Measurements from ENCODE around the gene VAMP5. TPM values are rescaled to one million over a fixed set of nuclear protein-coding genes. Genes with fewer than 3 reads are reported as not detected.

VAMP5 gene
- total and polyA plus RNA-seq, 2 of the 8 experiments (the other 6 are each of a cell fraction or from before 2014, with no cell fraction given) = 4.7 to 14.2 TPM

DNA sequence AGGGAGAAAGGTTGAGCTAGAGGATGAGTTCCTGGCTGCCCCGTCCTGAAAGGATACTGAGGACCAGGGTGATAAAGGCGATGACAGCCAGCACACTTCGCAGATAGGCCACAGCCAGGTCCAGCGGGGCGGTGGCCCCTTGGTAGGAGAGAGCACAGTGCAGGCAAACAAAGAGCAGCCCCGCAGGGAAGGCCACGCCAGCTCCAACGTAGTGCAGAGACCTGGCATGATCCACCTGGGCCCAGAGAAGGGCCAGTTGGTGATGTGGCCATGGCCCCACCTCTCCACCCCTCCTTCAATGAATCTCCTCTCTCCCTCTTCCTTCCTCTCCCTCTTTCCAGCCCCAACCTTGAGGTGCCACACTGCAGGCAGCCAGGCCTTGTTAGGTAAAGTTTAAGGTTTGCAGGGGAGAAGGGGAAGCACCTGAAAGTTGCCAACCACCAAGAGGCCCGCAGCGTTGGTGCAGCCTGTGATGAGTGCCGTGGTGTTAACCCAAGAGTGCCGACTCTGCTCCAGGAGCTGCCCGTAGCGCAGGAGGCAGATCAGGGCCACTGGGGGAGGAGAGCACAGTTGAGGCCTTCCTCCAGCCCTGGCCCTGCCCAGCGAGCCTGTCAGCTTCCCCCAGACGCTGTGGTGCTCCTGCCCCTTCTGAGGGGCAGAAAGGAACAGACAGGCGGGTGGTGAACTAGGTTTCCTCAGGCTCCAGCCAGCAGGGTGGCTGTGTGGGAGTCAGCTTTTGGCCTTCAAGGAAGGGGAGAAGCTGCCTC lies 15.4 kb downstream of the VAMP5 start:
- CTCF ChIA-PET (ENCODE audit: partially characterized antibody) = interaction anchor here (0.9 to 1.5 kb wide), 4 partner anchors 9 to 27 kb away, joined by 3 to 5 read pairs (median 4); partner anchors contain the start of gene VAMP5

More for the DNA sequence above, 15.4 kb downstream of the VAMP5 start:
- no peak overlapping the region for H3K4me3 ChIP-seq (ENCODE audit: extremely low read depth in 1 of 4, insufficient read depth in 2 of 4, low read depth in 3 of 4, low read length in 4 of 4)
- no peak overlapping the region for H2BK5ac ChIP-seq (ENCODE audit: low read depth, low read length)
- H3K9me3 ChIP-seq (ENCODE audit: insufficient read depth in 2 of 2, low read depth in 1 of 2, low read length in 1 of 2) = no peaks in the 10 kb centered on the region
- no peak overlapping the region for H2BK12ac ChIP-seq (ENCODE audit: low read depth, low read length)
- no peak overlapping the region for H2AK5ac ChIP-seq (ENCODE audit: low read depth, low read length)
- peaks cover 2 to 9% of the 10 kb centered on the region in 2 experiments for H4K20me1 ChIP-seq (replicated peaks in 1 of 2; ENCODE audit: control insufficient read depth in 1 of 2, insufficient read depth in 2 of 2, low read length in 2 of 2)
- no peak overlapping the region for H3K14ac ChIP-seq (ENCODE audit: insufficient read length)
- H3K4me1 ChIP-seq (replicated peaks in 1 of 4; ENCODE audit: control insufficient read depth in 3 of 4, insufficient read depth in 4 of 4, low read length in 3 of 4) = peaks cover 0 to 12% (median 3%) of the 10 kb centered on the region in 4 experiments; a peak in 6 of 7 replicates
- no peak overlapping the region for H2BK120ac ChIP-seq (replicated peaks; ENCODE audit: low read depth, low read length)
- no peak overlapping the region for H3K23ac ChIP-seq (ENCODE audit: insufficient read length)
- TF ChIP-seq TBP (IDR thresholded peaks at IDR 0.05; ENCODE audit: low read depth, low read length) (no peak), USF2 (IDR thresholded peaks at IDR 0.05; ENCODE audit: low read length) (no peak)
- H2AFZ ChIP-seq (ENCODE audit: low read length) = no peak overlapping the region
- POLR2A ChIA-PET (ENCODE audit: partially characterized antibody) = interaction anchor here (0.6 to 7.9 kb wide), 11 partner anchors 10 to 61 kb away, joined by 3 to 95 read pairs (median 4); partner anchors contain the start of genes C2orf68, MAT2A and USP39
- H2BK15ac ChIP-seq (ENCODE audit: low read length) = no peak overlapping the region
- no peak overlapping the region for H4K91ac ChIP-seq (replicated peaks; ENCODE audit: insufficient read length, low read length)
- no peak overlapping the region for H3K9ac ChIP-seq (replicated peaks in 1 of 4; ENCODE audit: extremely low read depth in 1 of 4, low read depth in 3 of 4, low read length in 3 of 4)
- 90% methylated on average over 17 of the region's 17 CpGs; no CpG with 5 or more reads in 1 of the 2 experiments for WGBS, 2 experiments (ENCODE audit: extremely low coverage in 1 of 2, insufficient coverage in 1 of 2, insufficient read length in 1 of 2, insufficient replicate concordance in 2 of 2, low coverage in 1 of 2, low lambda C conversion rate in 2 of 2, missing lambda C conversion rate in 1 of 2)
- H3K36me3 ChIP-seq (ENCODE audit: control insufficient read depth in 2 of 4, insufficient read depth in 4 of 4, low read length in 3 of 4) = peaks cover 4 to 21% (median 7%) of the 10 kb centered on the region in 4 experiments; a peak in 4 of 8 replicates
- peaks cover 0 to 14% of the 10 kb centered on the region in 2 experiments; a peak in 2 of 4 replicates for H3K79me2 ChIP-seq (ENCODE audit: control insufficient read depth in 1 of 2, insufficient read depth in 2 of 2, low read length in 2 of 2)
- H4K8ac ChIP-seq (ENCODE audit: extremely low read depth, insufficient read depth, low read length) = no peak overlapping the region; the same call in 1 of the 2 replicates
- no peak overlapping the region for H3K4me2 ChIP-seq (ENCODE audit: insufficient read depth in 1 of 2, low read depth in 2 of 2, low read length in 2 of 2)
- H3K56ac ChIP-seq (replicated peaks; ENCODE audit: insufficient read length, low read depth, low read length) = no peak overlapping the region
- H3K79me1 ChIP-seq (ENCODE audit: low read depth, low read length) = peaks cover 6% of the 10 kb centered on the region; the same call in 1 of the 2 replicates
- no peak overlapping the region for H2BK20ac ChIP-seq (ENCODE audit: low read length)
- no peak overlapping the region for H3K4ac ChIP-seq (replicated peaks; ENCODE audit: insufficient read length, low read depth, low read length)
- H3K27me3 ChIP-seq (replicated peaks in 1 of 4; ENCODE audit: control insufficient read depth in 3 of 4, extremely low read depth in 1 of 4, insufficient read depth in 3 of 4, low read length in 3 of 4) = no peaks in the 10 kb centered on the region
- FAIRE-seq (no peak), DNase-seq (ENCODE audit: low read depth in 1 of 2, low spot score in 2 of 2) (no peak)
- H3K27ac ChIP-seq (ENCODE audit: low read depth, low read length) = no peak overlapping the region
- H3K23me2 ChIP-seq (ENCODE audit: low read depth, low read length) = peaks cover 24% of the 10 kb centered on the region
- H4K5ac ChIP-seq (ENCODE audit: insufficient read length, low read depth, low read length) = no peak overlapping the region
- H3K18ac ChIP-seq (ENCODE audit: extremely low read depth, low read length) = no peak overlapping the region

Data from H1 (cell line).